GM12865 (cell line): ENCODE results near the gene AAR2.

ENCODE experiments used
- DNase-seq: peaks from one replicate; pipeline ENCODE4 v3.0.0; 2010; ENCODE audit warnings: low read depth
- H3K4me3 ChIP-seq: 2 replicates; pipeline ENCODE4 v1.5.1; 2011; ENCODE audit warnings: mild to moderate bottlenecking, low read depth, low read length, control low read depth
- CTCF ChIP-seq: IDR thresholded peaks from 2 replicates; pipeline ENCODE4 v1.5.1; 2011; ENCODE audit warnings: low read length, control low read depth, low read depth, inconsistent platforms; ENCODE audit not compliant: insufficient read depth; ENCODE audit errors: missing control alignments

Gene AAR2

GRCh38 chr20:36246401-36246800 lies 10.1 kb downstream of the AAR2 start:
- DNase-seq, result no peak
- TF ChIP-seq CTCF, result no peak
- H3K4me3 ChIP-seq, result no peak overlapping the region

GRCh38 chr20:36248836-36249235 lies 12.6 kb downstream of the AAR2 start:
- H3K4me3 ChIP-seq, result no peak overlapping the region
- DNase-seq, result no peak
- no peak for TF ChIP-seq CTCF

GRCh38 chr20:36249450-36249849 lies 13.2 kb downstream of the AAR2 start:
- TF ChIP-seq CTCF, result no peak
- no peak overlapping the region for H3K4me3 ChIP-seq

GRCh38 chr20:36251426-36251825 lies 15.1 kb downstream of the AAR2 start:
- no peak for DNase-seq
- TF ChIP-seq CTCF, result no peak
- no peak overlapping the region for H3K4me3 ChIP-seq

More at GRCh38 chr20:36249450-36249849, 13.2 kb downstream of the AAR2 start:
- DNase-seq, result no peak

- no peak for TF ChIP-seq CTCF
- DNase-seq, result no peak
- no peak overlapping the region for H3K4me3 ChIP-seq
These were observed 16.2 kb downstream of the AAR2 start for GRCh38 chr20:36252511-36252910.

DNA sequence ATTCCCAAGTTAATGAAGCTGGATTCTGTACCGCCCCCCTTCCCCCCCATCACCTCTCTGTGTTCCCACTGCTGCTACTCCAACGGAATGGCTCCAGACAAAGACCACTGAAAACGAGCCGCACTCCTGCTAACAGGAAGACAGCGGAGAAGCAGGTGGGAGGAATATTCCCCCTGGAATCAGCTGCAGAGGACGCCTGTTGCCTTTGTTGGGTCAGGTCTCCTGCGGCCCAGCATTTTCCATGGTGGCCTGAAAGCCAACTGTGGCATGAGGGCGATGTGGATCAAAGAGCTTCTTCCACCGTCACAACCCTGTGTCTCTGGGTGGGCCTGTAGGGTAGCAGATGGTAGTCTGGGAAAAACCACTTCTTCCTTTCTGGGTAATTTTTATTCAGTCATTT lies 16.8 kb downstream of the AAR2 start:
- no peak for TF ChIP-seq CTCF
- DNase-seq, result no peak
- no peak overlapping the region for H3K4me3 ChIP-seq

GRCh38 chr20:36254076-36254475 lies 17.8 kb downstream of the AAR2 start:
- TF ChIP-seq CTCF, result no peak
- no peak for DNase-seq
- H3K4me3 ChIP-seq, result no peak overlapping the region
